Adrenal gland (tissue), 5 donors: Measurements from ENCODE around the gene FKBP2.

Experiments used
- POLR2A ChIP-seq, 2 donors: fragments of 450-650 bp; IDR thresholded peaks; one replicate each; pipeline ENCODE4 v1.6.1; 2017; ENCODE audit warnings: antibody characterized with exemption in 2 of 2, mild to moderate bottlenecking in 2 of 2, moderate library complexity in 1 of 2
- TF ChIP-seq, protein P1 (sequence below), 6 experiments: fragments of 450-650 bp in 4 of 6; fragments of 200-600 bp in 2 of 6; sonication (generic) in 1 of 6; IDR thresholded peaks; 1 replicate in 5 of 6; 2 replicates in 1 of 6; pipeline versions ENCODE4 v1.5.1 to v1.8.0; 2016 to 2021; ENCODE audit warnings: antibody characterized with exemption in 6 of 6, mild to moderate bottlenecking in 2 of 6, moderate library complexity in 1 of 6
- donor health status: DM: no; HTN: no; CAD: no.

DNA sequence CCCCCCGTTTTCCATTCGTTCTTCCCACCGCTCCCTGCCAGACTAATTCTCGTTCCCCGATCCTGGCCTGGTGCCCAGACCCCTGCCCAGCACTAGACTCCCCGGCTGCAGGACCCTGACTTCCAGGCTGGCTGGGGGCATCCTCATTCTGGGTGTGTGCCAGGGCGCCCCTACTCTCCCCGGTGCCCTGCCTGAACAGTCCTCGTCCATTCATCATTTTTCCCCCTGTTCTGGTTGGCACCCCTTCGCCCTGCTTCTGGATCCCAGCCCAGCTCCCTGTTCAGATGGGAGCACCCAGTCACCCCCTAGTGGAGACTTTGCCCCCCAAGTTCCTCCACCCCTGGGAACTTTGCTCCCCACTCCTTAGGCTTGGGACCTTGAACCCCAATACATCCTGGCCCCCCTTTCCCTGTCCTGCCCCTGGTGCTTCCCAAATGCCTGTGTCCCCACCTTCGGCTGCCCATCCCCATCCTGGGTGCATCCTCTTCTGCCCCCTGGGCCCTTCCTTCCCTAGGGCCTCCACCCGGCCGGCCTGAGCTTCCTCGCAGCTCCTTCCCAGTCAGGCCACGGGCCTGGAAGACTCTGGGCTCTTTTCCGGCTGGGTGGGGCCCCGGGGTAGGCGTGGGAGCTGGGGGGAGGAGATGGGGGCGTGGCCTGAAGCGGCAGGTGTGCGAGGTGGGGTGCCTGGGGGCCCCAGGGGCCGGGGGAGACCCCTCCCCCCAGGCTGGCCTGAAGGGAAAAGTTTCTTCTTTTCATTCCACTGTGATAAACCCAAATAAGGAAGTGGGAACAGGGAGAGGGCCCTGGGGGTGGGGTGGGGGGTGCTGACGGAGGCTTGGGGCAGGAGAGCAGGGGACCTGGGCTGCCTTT, 11.3 kb downstream of the FKBP2 start:
- no peak for TF ChIP-seq POLR2A (IDR thresholded peaks at IDR 0.05)
- TF ChIP-seq, protein P1, sequence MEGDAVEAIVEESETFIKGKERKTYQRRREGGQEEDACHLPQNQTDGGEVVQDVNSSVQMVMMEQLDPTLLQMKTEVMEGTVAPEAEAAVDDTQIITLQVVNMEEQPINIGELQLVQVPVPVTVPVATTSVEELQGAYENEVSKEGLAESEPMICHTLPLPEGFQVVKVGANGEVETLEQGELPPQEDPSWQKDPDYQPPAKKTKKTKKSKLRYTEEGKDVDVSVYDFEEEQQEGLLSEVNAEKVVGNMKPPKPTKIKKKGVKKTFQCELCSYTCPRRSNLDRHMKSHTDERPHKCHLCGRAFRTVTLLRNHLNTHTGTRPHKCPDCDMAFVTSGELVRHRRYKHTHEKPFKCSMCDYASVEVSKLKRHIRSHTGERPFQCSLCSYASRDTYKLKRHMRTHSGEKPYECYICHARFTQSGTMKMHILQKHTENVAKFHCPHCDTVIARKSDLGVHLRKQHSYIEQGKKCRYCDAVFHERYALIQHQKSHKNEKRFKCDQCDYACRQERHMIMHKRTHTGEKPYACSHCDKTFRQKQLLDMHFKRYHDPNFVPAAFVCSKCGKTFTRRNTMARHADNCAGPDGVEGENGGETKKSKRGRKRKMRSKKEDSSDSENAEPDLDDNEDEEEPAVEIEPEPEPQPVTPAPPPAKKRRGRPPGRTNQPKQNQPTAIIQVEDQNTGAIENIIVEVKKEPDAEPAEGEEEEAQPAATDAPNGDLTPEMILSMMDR (IDR thresholded peaks at IDR 0.05) = peak in 4 of 6 experiments; percentile 10 to 32 (median 24)
